ENCODE measurements around the gene RIMS4.
A peak's percentile ranks its signal among the peaks of the same experiment; 100 is the strongest.

Gene RIMS4

DNA sequence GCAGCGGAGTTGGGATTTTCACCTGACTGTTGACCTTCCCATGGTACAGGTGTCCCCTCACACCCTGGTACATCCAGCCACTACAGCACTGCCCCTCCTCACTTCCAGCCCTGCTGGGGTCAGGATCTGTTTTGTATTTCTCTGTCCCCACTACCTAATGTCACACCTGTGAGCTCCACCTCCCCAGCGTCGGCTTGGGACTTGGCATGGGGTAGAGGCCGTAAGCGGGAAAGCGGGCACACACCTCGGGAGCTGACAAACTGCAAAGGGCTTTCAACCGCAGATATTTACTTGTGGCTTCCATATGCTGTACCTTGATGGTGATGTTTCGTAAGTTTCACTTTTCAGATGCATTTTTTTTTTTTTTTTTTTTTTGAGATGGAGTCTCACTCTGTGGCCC is 100.5 kb downstream of the RIMS4 start:
- ChIA-PET CTCF (no interaction called here), POLR2A (no interaction called here)
- TF ChIP-seq ZNF384 (IDR thresholded peaks at IDR 0.05) (no peak), LEF1 (IDR thresholded peaks at IDR 0.05; ENCODE audit: borderline replicate concordance) (no peak), HDGF (IDR thresholded peaks at IDR 0.05; ENCODE audit: borderline replicate concordance) (no peak), FOXK2 (IDR thresholded peaks at IDR 0.05) (no peak), NFRKB (IDR thresholded peaks at IDR 0.05) (no peak), ELF4 (IDR thresholded peaks at IDR 0.05) (no peak), L3MBTL2 (conservative IDR thresholded peaks at IDR 0.05) (no peak), FOXM1 (IDR thresholded peaks at IDR 0.05; ENCODE audit: borderline replicate concordance) (no peak), CTBP1 (IDR thresholded peaks at IDR 0.05; ENCODE audit: borderline replicate concordance) (no peak), TARDBP (IDR thresholded peaks at IDR 0.05) (no peak), FOXA1 (IDR thresholded peaks at IDR 0.05) (no peak), BHLHE40 (IDR thresholded peaks at IDR 0.05; ENCODE audit: borderline replicate concordance) (no peak), SUZ12 (IDR thresholded peaks at IDR 0.05) (no peak), SP1 (IDR thresholded peaks at IDR 0.05) (no peak), ARNT (IDR thresholded peaks at IDR 0.05) (no peak)
- TF ChIP-seq, protein P1, sequence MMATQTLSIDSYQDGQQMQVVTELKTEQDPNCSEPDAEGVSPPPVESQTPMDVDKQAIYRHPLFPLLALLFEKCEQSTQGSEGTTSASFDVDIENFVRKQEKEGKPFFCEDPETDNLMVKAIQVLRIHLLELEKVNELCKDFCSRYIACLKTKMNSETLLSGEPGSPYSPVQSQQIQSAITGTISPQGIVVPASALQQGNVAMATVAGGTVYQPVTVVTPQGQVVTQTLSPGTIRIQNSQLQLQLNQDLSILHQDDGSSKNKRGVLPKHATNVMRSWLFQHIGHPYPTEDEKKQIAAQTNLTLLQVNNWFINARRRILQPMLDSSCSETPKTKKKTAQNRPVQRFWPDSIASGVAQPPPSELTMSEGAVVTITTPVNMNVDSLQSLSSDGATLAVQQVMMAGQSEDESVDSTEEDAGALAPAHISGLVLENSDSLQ (IDR thresholded peaks at IDR 0.05), result no peak
- no peak for DNase-seq (ENCODE audit: extremely low spot score)

DNA sequence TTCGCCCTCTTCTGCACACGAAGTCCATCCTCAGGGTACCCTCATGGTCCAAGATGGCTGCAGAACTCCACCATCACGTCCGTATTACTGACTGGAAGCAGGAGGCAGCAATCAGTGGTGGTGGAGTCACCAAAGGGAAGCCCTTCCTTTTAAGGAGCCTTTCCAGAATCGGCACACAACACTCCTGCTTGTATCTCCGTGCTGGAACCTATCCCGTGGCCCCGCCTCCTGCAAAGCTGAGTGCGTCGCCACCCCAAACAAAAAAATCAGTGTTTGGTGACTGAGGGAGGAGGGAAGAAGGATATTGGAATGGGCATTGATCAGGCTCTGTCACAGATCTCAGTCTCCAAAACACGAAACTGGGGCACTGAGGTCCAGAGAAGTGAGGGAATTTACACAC is 101.0 kb downstream of the RIMS4 start:
- TF ChIP-seq FOXK2 (IDR thresholded peaks at IDR 0.05) (no peak), NFRKB (IDR thresholded peaks at IDR 0.05) (no peak), FOXM1 (IDR thresholded peaks at IDR 0.05; ENCODE audit: borderline replicate concordance) (no peak), ELF4 (IDR thresholded peaks at IDR 0.05) (no peak), TARDBP (IDR thresholded peaks at IDR 0.05) (no peak), ZNF384 (IDR thresholded peaks at IDR 0.05) (no peak), SUZ12 (IDR thresholded peaks at IDR 0.05) (no peak), L3MBTL2 (conservative IDR thresholded peaks at IDR 0.05) (no peak), CTBP1 (IDR thresholded peaks at IDR 0.05; ENCODE audit: borderline replicate concordance) (no peak), FOXA1 (IDR thresholded peaks at IDR 0.05) (no peak), SP1 (IDR thresholded peaks at IDR 0.05) (no peak), LEF1 (IDR thresholded peaks at IDR 0.05; ENCODE audit: borderline replicate concordance) (no peak), HDGF (IDR thresholded peaks at IDR 0.05; ENCODE audit: borderline replicate concordance) (no peak), BHLHE40 (IDR thresholded peaks at IDR 0.05; ENCODE audit: borderline replicate concordance) (no peak), ARNT (IDR thresholded peaks at IDR 0.05) (no peak)
- TF ChIP-seq, protein P1 (IDR thresholded peaks at IDR 0.05), result no peak
- ChIA-PET CTCF (no interaction called here), POLR2A (no interaction called here)
- DNase-seq (ENCODE audit: extremely low spot score), result no peak

DNA sequence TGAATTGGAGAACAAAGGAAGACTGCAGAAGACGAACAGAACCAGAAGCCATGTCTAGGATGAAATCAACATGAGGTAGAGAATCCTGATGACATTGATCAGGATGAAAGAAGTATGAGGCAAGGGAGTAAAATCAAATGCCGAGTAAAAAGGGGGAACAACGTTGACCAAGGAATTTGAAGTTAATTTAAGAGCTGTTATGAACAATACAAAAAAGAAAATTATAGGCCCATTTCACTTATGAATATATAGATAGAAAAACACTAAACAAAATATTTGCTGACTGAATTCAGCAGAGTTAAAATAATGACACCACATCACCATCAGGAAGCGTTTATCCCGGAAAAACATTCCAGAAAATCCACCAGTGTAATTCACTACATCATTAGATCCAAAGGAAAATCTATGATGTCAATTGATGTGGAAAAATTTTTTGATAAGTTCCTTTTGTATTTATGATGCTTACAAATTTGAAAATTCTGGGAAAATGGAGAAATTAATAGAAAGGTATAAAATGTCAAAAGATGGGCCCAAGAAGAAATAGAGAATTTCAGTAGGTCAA is 103.2 kb downstream of the RIMS4 start:
- ChIA-PET POLR2A (no interaction called here), CTCF (no interaction called here)
- TF ChIP-seq ZNF384 (IDR thresholded peaks at IDR 0.05) (no peak), LEF1 (IDR thresholded peaks at IDR 0.05; ENCODE audit: borderline replicate concordance) (no peak), ELF4 (IDR thresholded peaks at IDR 0.05) (no peak)
- DNase-seq (ENCODE audit: extremely low spot score), result no peak

DNA sequence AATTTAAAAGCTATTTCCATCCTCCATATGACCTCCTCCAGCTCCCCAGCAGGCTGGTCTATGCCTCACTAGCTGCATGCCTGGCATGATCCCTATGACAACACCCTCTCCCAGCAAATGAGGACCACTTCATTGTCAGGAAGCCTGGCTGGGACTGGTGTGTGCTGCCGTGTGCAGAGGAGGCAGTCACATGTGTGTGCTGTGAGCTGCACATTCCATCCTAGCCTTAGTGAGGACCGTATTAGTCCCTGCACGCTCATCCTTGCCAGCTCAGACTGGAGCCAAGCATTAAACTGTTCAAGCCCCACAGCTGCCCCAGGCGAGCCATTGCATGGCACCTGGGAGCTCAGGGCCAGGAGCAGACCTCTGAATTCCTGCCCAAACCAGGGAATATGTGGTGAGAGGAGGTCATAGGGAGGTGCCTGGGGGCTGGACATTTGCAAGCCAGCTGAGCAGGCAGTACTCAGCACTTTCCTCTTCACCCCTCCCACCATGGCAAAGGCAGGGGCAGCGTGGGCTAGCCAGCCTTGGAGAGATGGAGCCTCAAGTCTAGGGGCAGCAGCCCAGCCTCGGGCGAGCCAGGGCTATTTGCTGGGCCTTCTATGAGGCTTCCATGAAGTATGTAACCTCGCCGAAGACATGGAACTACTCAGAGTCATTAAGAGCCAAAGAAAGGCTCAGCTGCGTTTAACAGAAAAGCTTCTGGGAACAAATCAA is 103.9 kb downstream of the RIMS4 start:
- no peak for DNase-seq (ENCODE audit: extremely low spot score)
- TF ChIP-seq ZNF384 (IDR thresholded peaks at IDR 0.05) (no peak), NFRKB (IDR thresholded peaks at IDR 0.05) (no peak), ARNT (IDR thresholded peaks at IDR 0.05) (no peak), TARDBP (IDR thresholded peaks at IDR 0.05) (no peak), L3MBTL2 (conservative IDR thresholded peaks at IDR 0.05) (no peak)
- TF ChIP-seq, protein P1 (IDR thresholded peaks at IDR 0.05), result no peak
- POLR2A ChIA-PET, result no interaction called here
- CTCF ChIA-PET, result no interaction called here

DNA sequence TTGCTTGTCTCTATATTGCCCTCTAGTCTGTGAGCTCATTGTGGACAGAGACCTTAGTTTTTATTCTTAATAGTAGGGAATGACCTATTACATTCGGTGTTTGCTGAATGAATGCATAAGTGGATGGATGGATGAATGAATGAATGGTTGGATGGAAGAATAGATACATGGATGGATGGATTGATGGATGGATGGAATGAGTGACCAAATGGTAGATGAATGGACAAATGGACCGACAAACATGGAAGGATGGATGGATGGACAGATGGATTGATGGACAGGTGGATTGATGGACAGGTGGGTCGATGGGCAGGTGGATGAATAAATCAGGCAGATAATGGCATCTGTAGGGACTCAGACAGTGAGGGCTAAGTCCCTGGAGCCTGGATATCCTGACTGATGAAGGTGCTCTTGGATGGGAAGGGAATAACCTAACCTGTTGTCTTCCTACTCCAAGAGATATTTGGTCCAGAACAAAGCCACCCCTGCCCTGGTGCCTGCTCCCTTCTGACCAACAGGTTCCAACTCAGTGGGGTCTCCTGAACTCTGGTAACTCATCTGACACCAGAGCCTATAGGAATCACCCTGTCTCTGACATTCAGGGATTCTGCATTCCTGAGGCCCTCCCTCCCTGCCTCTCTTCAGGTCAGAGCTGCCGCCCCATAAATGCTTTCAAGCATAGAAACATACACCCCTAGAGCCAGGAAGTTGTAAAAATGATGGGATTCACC is 104.8 kb downstream of the RIMS4 start:
- no peak for DNase-seq (ENCODE audit: extremely low spot score)
- TF ChIP-seq SP1 (IDR thresholded peaks at IDR 0.05), result no peak
- no peak for TF ChIP-seq TARDBP (IDR thresholded peaks at IDR 0.05)
- TF ChIP-seq L3MBTL2 (conservative IDR thresholded peaks at IDR 0.05), result no peak
- no peak for TF ChIP-seq ARNT (IDR thresholded peaks at IDR 0.05)
- no peak for TF ChIP-seq FOXA1 (IDR thresholded peaks at IDR 0.05)
- TF ChIP-seq SUZ12 (IDR thresholded peaks at IDR 0.05), result no peak
- TF ChIP-seq, protein P1 (IDR thresholded peaks at IDR 0.05), result peak; percentile 49; the same call in 1 of the 2 replicates
- ChIA-PET CTCF (no interaction called here), POLR2A (no interaction called here)
